HepG2 (cell line): ENCODE data around the gene SMIM20. TPM values are rescaled to one million over a fixed set of nuclear protein-coding genes. Genes with fewer than 3 reads are reported as not detected.

Experiments
- ATAC-seq: fragments of 200-7000 bp; cut with Tn5 transposase; 3 replicates; pipeline ENCODE4 v1.9.1; 2020; ENCODE audit warnings: mild to moderate bottlenecking, moderate library complexity
- BruUV-seq: library from RNA; stranded (reverse); fragments of 400-500 nt; replicated peaks from 2 replicates; lab custom pipeline; 2021; lab: Mats Ljungman, UMichigan
- CTCF ChIA-PET: fragments of 300-600 bp; formaldehyde crosslinking; extraction: SDS; loops from one replicate; lab custom pipeline; 2021; ENCODE audit warnings: low total read pairs, inconsistent platforms, low intra/inter-chr PET ratio; lab: Yijun Ruan, JAX
- POLR2A ChIA-PET: fragments of 350-600 bp; sonication (Branson Sonifier 250); formaldehyde crosslinking; loops from one replicate; lab custom pipeline; 2020; ENCODE audit warnings: antibody characterized with exemption, inconsistent platforms; lab: Yijun Ruan, JAX
- DNase-seq: peaks from one replicate; pipeline ENCODE4 v3.0.0-alpha.2; 2015; ENCODE audit warnings: low spot score
- FAIRE-seq: peaks from 3 replicates; lab custom pipeline; 2011; peaks lifted over from hg19 to GRCh38; lab: Jason Lieb, UNC
- H2AFZ ChIP-seq: one replicate; pipeline ENCODE4 v1.6.1; 2011; ENCODE audit warnings: low read length, inconsistent platforms
- H3K27ac ChIP-seq: fragments of 300-600 bp; 3 replicates; pipeline ENCODE4 v1.8.0; 2011; ENCODE audit warnings: mixed run types, mild to moderate bottlenecking, mixed read lengths, low read length, inconsistent platforms; ENCODE audit not compliant: insufficient read depth; ENCODE audit errors: extremely low read length
- H3K27me3 ChIP-seq, 2 experiments: fragments of 200-600 bp in 1 of 2; 2 replicates in 1 of 2; 3 replicates in 1 of 2; pipeline versions ENCODE4 v1.6.0 to v1.8.0; 2011; ENCODE audit warnings: low read length in 2 of 2, mild to moderate bottlenecking in 2 of 2, moderate library complexity in 2 of 2, inconsistent platforms in 1 of 2; ENCODE audit not compliant: insufficient read depth in 2 of 2, control insufficient read depth in 1 of 2
- H3K36me3 ChIP-seq, 2 experiments: fragments of 200-600 bp in 1 of 2; replicated peaks in 1 of 2; 2 replicates in 1 of 2; 3 replicates in 1 of 2; pipeline versions ENCODE4 v1.5.1 to v1.8.0; 2011; ENCODE audit warnings: low read length in 2 of 2, inconsistent platforms in 1 of 2; ENCODE audit not compliant: insufficient read depth in 2 of 2, control insufficient read depth in 1 of 2
- H3K4me1 ChIP-seq: 2 replicates; pipeline ENCODE4 v1.5.1; 2012; ENCODE audit warnings: low read length, inconsistent platforms; ENCODE audit not compliant: insufficient read depth
- H3K4me2 ChIP-seq: 2 replicates; pipeline ENCODE4 v1.6.0; 2011; ENCODE audit warnings: low read depth, low read length, inconsistent platforms
- H3K4me3 ChIP-seq, 3 experiments: fragments of 200-600 bp in 1 of 3; sonication (generic), shearing (Covaris generic) in 1 of 3; replicated peaks in 1 of 3; 2 replicates each; pipeline ENCODE4 v1.5.1; 2011 to 2016; ENCODE audit warnings: low read length in 3 of 3, inconsistent platforms in 2 of 3, low read depth in 2 of 3, mild to moderate bottlenecking in 2 of 3, control low read depth in 1 of 3, mixed read lengths in 1 of 3; ENCODE audit not compliant: insufficient read depth in 1 of 3
- H3K79me2 ChIP-seq: one replicate; pipeline ENCODE4 v1.6.1; 2011; ENCODE audit warnings: low read length, inconsistent platforms; ENCODE audit not compliant: insufficient read depth
- H3K9ac ChIP-seq: 2 replicates; pipeline ENCODE4 v1.6.0; 2011; ENCODE audit warnings: mild to moderate bottlenecking, low read depth, low read length, inconsistent platforms; ENCODE audit not compliant: insufficient read depth
- H3K9me3 ChIP-seq: 2 replicates; pipeline ENCODE4 v1.5.1; 2012; ENCODE audit warnings: mild to moderate bottlenecking, low read length
- H4K20me1 ChIP-seq: 2 replicates; pipeline ENCODE4 v1.6.0; 2011; ENCODE audit warnings: inconsistent platforms, mild to moderate bottlenecking, low read length, moderate library complexity; ENCODE audit not compliant: insufficient read depth
- GABPB1 ChIP-seq: IDR thresholded peaks from 2 replicates; pipeline ENCODE4 v1.6.1; 2016; ENCODE audit warnings: mild to moderate bottlenecking, missing genetic modification reagents, moderate library complexity, missing compliant biosample characterization
- KLF6 ChIP-seq: IDR thresholded peaks from 2 replicates; pipeline ENCODE4 v1.8.0; 2016; ENCODE audit warnings: missing biosample characterization, missing genetic modification reagents
- NR2F1 ChIP-seq, 2 experiments: fragments of 450-650 bp in 1 of 2; formaldehyde crosslinking in 1 of 2; IDR thresholded peaks; 2 replicates each; pipeline versions ENCODE4 v1.5.0 to v1.6.1; 2016 to 2020; ENCODE audit warnings: mild to moderate bottlenecking in 1 of 2, missing compliant biosample characterization in 1 of 2, missing genetic modification reagents in 1 of 2, moderate library complexity in 1 of 2
- NR3C1 ChIP-seq: sonication (generic); formaldehyde crosslinking; IDR thresholded peaks from 2 replicates; pipeline ENCODE4 v1.4.0; 2020; ENCODE audit warnings: missing genetic modification reagents
- REPIN1 ChIP-seq: sonication (generic); formaldehyde crosslinking; IDR thresholded peaks from 2 replicates; pipeline ENCODE4 v1.8.0; 2022; ENCODE audit warnings: missing genetic modification reagents, low read depth, mild to moderate bottlenecking, borderline replicate concordance
- SMC3 ChIP-seq: IDR thresholded peaks from 2 replicates; pipeline ENCODE4 v1.6.1; 2011; ENCODE audit warnings: low read length, improper control_type of control experiment
- SP4 ChIP-seq: sonication (generic); formaldehyde crosslinking; IDR thresholded peaks from 2 replicates; pipeline ENCODE4 v1.8.1; 2023; ENCODE audit warnings: mild to moderate bottlenecking, missing genetic modification reagents
- SRSF9 ChIP-seq: fragments of 200-400 bp; formaldehyde crosslinking; IDR thresholded peaks from 2 replicates; pipeline ENCODE4 v1.6.1; 2018; ENCODE audit warnings: borderline replicate concordance, mild to moderate bottlenecking, low read depth, low read length; ENCODE audit not compliant: insufficient read depth, poor library complexity, severe bottlenecking
- TAF15 ChIP-seq: fragments of 200-400 bp; formaldehyde crosslinking; IDR thresholded peaks from one replicate; pipeline ENCODE4 v1.6.1; 2018; ENCODE audit warnings: mild to moderate bottlenecking, low read depth, low read length; ENCODE audit not compliant: poor library complexity, severe bottlenecking
- ZBTB7A ChIP-seq: sonication (generic); formaldehyde crosslinking; IDR thresholded peaks from 2 replicates; pipeline ENCODE4 v1.8.0; 2022; ENCODE audit warnings: mild to moderate bottlenecking, missing genetic modification reagents
- ZFP41 ChIP-seq: sonication (generic); formaldehyde crosslinking; IDR thresholded peaks from 2 replicates; pipeline ENCODE4 v1.4.0; 2020; ENCODE audit warnings: mild to moderate bottlenecking, missing genetic modification reagents, borderline replicate concordance
- ZNF724P ChIP-seq: sonication (generic); formaldehyde crosslinking; IDR thresholded peaks from 2 replicates; pipeline ENCODE4 v1.8.0; 2022; ENCODE audit warnings: missing genetic modification reagents, borderline replicate concordance
- ZNF841 ChIP-seq: sonication (generic); formaldehyde crosslinking; IDR thresholded peaks from 2 replicates; pipeline ENCODE4 v1.8.1; 2023; ENCODE audit warnings: missing genetic modification reagents, borderline replicate concordance
- WGBS: methylation state at CpG from one replicate; pipeline ENCODE4 v1.1.6; 2017; ENCODE audit warnings: low lambda C conversion rate; 5-methylcytosine and 5-hydroxymethylcytosine counted together
- in situ Hi-C: cut with HindIII; loops from 2 replicates; pipeline ENCODE4 v1.10.0; 2017; ENCODE audit warnings: low pct_unique_long_range_greater_than_20kb; ENCODE audit not compliant: extremely low pct_ligation_motif_present
- intact Hi-C: fragments of 100-400 bp; cut with micrococcal nuclease; formaldehyde crosslinking; loops from one replicate; pipeline ENCODE4 v1.10.0; 2022; ENCODE audit not compliant: unreplicated experiment
- polyA plus RNA-seq, 8 experiments: library from polyadenylated mRNA; depleted of rRNA in 3 of 8; stranded (reverse) in 7 of 8; unstranded in 1 of 8; fragments of >200 nt; fragmentation: Illumina TruSeq in 4 of 8; extraction: Trizol in 4 of 8; gene quantifications; 2 replicates each; pipeline versions ENCODE4 v1.2.1 to v1.2.3, GENCODE V29; 2011 to 2016; ENCODE audit warnings: low read depth in 4 of 8, missing spikeins in 1 of 8, mixed read lengths in 1 of 8; ENCODE audit not compliant: insufficient read depth in 1 of 8
- total RNA-seq, 5 experiments: library from RNA; depleted of rRNA; stranded (reverse); fragments of >200 nt; fragmentation: Illumina TruSeq; extraction: Trizol; gene quantifications; 2 replicates each; pipeline ENCODE4 v1.2.3, GENCODE V29; 2016; ENCODE audit warnings: low read depth in 1 of 5
- TF ChIP-seq, protein P1 (sequence below): sonication (generic); formaldehyde crosslinking; IDR thresholded peaks from 2 replicates; pipeline ENCODE4 v1.5.0; 2020; ENCODE audit warnings: mild to moderate bottlenecking, missing genetic modification reagents
- TF ChIP-seq, protein P2 (sequence below): sonication (generic); formaldehyde crosslinking; IDR thresholded peaks from 2 replicates; pipeline ENCODE4 v1.8.1; 2023; ENCODE audit warnings: mild to moderate bottlenecking, missing genetic modification reagents
- TF ChIP-seq, protein P3 (sequence below): sonication (generic); formaldehyde crosslinking; IDR thresholded peaks from 2 replicates; pipeline ENCODE4 v1.5.0; 2020; ENCODE audit warnings: mild to moderate bottlenecking, missing genetic modification reagents
- TF ChIP-seq, protein P4 (sequence below): sonication (generic); formaldehyde crosslinking; IDR thresholded peaks from 2 replicates; pipeline ENCODE4 v1.8.0; 2022; ENCODE audit warnings: mild to moderate bottlenecking, missing genetic modification reagents

The SMIM20 gene
- total and polyA plus RNA-seq, 2 of the 13 experiments (the other 11 are each of a cell fraction or from before 2014, with no cell fraction given): 26.3 to 30.2 TPM

DNA sequence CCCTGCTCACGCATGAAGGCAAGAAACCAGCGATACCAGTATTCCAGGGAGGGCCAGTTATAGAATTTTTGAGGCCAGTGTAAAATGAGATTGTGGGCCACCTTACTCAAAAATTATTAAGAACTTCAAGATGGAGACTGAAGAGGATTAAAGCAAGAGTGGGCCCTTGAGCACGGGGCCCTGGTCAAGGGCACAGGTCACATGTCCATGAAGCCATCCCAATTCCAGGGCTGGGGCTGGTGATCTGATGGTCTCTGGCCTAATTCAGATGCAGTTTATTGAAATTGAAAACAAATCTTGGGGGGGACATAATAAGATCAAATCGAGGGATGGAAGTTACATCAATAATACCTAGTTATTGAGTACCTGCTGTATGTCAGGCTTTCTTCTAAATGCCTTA lies 58.3 kb downstream of the SMIM20 start:
- ATAC-seq (no peak), FAIRE-seq (no peak), DNase-seq (no peak)
- Histone ChIP-seq H3K27ac (no peak overlapping the region), H3K4me1 (peaks cover 15% of the 10 kb centered on the region), H3K9ac (no peak overlapping the region), H3K79me2 (no peaks in the 10 kb centered on the region), H2AFZ (no peak overlapping the region), H3K9me3 (no peaks in the 10 kb centered on the region), H3K36me3 (no peaks in the 10 kb centered on the region), H3K4me3 (no peak overlapping the region), H3K27me3 (peaks cover 1 to 8% of the 10 kb centered on the region in 2 experiments; a peak in 3 of 5 replicates), H3K4me2 (no peak overlapping the region), H4K20me1 (no peaks in the 10 kb centered on the region)
- 30% methylated on average over 4 of the region's 4 CpGs for WGBS
- in situ Hi-C loops (no loop called here), intact Hi-C loops (no loop called here)
- BruUV-seq: no TSS peak
- POLR2A ChIA-PET: no interaction called here
- CTCF ChIA-PET: no interaction called here
- TF ChIP-seq KLF6 (CRISPR knock-in tag): no peak
- no peak for TF ChIP-seq NR2F1 (CRISPR knock-in tag; IDR thresholded peaks at IDR 0.05)
- TF ChIP-seq, protein P1, sequence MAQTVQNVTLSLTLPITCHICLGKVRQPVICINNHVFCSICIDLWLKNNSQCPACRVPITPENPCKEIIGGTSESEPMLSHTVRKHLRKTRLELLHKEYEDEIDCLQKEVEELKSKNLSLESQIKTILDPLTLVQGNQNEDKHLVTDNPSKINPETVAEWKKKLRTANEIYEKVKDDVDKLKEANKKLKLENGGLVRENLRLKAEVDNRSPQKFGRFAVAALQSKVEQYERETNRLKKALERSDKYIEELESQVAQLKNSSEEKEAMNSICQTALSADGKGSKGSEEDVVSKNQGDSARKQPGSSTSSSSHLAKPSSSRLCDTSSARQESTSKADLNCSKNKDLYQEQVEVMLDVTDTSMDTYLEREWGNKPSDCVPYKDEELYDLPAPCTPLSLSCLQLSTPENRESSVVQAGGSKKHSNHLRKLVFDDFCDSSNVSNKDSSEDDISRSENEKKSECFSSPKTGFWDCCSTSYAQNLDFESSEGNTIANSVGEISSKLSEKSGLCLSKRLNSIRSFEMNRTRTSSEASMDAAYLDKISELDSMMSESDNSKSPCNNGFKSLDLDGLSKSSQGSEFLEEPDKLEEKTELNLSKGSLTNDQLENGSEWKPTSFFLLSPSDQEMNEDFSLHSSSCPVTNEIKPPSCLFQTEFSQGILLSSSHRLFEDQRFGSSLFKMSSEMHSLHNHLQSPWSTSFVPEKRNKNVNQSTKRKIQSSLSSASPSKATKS (CRISPR knock-in tag): no peak
- no peak for TF ChIP-seq SP4 (CRISPR knock-in tag)
- TF ChIP-seq REPIN1 (CRISPR knock-in tag): no peak
- TF ChIP-seq, protein P2, sequence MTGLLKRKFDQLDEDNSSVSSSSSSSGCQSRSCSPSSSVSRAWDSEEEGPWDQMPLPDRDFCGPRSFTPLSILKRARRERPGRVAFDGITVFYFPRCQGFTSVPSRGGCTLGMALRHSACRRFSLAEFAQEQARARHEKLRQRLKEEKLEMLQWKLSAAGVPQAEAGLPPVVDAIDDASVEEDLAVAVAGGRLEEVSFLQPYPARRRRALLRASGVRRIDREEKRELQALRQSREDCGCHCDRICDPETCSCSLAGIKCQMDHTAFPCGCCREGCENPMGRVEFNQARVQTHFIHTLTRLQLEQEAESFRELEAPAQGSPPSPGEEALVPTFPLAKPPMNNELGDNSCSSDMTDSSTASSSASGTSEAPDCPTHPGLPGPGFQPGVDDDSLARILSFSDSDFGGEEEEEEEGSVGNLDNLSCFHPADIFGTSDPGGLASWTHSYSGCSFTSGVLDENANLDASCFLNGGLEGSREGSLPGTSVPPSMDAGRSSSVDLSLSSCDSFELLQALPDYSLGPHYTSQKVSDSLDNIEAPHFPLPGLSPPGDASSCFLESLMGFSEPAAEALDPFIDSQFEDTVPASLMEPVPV (CRISPR knock-in tag): no peak
- TF ChIP-seq SMC3: no peak
- TF ChIP-seq, protein P3, sequence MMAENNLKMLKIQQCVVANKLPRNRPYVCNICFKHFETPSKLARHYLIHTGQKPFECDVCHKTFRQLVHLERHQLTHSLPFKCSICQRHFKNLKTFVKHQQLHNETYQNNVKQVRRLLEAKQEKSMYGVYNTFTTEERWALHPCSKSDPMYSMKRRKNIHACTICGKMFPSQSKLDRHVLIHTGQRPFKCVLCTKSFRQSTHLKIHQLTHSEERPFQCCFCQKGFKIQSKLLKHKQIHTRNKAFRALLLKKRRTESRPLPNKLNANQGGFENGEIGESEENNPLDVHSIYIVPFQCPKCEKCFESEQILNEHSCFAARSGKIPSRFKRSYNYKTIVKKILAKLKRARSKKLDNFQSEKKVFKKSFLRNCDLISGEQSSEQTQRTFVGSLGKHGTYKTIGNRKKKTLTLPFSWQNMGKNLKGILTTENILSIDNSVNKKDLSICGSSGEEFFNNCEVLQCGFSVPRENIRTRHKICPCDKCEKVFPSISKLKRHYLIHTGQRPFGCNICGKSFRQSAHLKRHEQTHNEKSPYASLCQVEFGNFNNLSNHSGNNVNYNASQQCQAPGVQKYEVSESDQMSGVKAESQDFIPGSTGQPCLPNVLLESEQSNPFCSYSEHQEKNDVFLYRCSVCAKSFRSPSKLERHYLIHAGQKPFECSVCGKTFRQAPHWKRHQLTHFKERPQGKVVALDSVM (CRISPR knock-in tag): no peak
- TF ChIP-seq ZNF724P: no peak
- TF ChIP-seq ZBTB7A (CRISPR knock-in tag): no peak
- no peak for TF ChIP-seq TAF15
- TF ChIP-seq, protein P4, sequence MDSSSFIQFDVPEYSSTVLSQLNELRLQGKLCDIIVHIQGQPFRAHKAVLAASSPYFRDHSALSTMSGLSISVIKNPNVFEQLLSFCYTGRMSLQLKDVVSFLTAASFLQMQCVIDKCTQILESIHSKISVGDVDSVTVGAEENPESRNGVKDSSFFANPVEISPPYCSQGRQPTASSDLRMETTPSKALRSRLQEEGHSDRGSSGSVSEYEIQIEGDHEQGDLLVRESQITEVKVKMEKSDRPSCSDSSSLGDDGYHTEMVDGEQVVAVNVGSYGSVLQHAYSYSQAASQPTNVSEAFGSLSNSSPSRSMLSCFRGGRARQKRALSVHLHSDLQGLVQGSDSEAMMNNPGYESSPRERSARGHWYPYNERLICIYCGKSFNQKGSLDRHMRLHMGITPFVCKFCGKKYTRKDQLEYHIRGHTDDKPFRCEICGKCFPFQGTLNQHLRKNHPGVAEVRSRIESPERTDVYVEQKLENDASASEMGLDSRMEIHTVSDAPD (CRISPR knock-in tag): no peak
- TF ChIP-seq SRSF9: no peak
- no peak for TF ChIP-seq ZNF841 (CRISPR knock-in tag)
- TF ChIP-seq GABPB1 (CRISPR knock-in tag): no peak
- TF ChIP-seq ZFP41 (CRISPR knock-in tag): no peak
- TF ChIP-seq NR3C1 (CRISPR knock-in tag): no peak
